Left ventricle myocardium inferior (tissue), 1 donor: ENCODE results near the gene KIAA0513. TPM values are rescaled to one million over a fixed set of nuclear protein-coding genes. Genes with fewer than 3 reads are reported as not detected.

ENCODE experiments used
- DNase-seq: peaks from one replicate; pipeline ENCODE4 v3.0.0-alpha.2; 2020
- H3K27ac ChIP-seq: fragments of 200-600 bp; replicated peaks from 2 replicates; pipeline ENCODE4 v1.8.0; 2021
- H3K27me3 ChIP-seq: fragments of 200-600 bp; 2 replicates; pipeline ENCODE4 v1.8.0; 2021; ENCODE audit warnings: low read depth
- H3K36me3 ChIP-seq: fragments of 200-600 bp; 2 replicates; pipeline ENCODE4 v1.8.0; 2021
- H3K4me1 ChIP-seq: fragments of 200-600 bp; 2 replicates; pipeline ENCODE4 v1.8.0; 2021
- H3K4me3 ChIP-seq: fragments of 200-600 bp; 2 replicates; pipeline ENCODE4 v1.8.0; 2021; ENCODE audit warnings: mild to moderate bottlenecking, moderate library complexity
- H3K9me3 ChIP-seq: fragments of 200-600 bp; replicated peaks from 2 replicates; pipeline ENCODE4 v1.8.0; 2021
- CTCF ChIP-seq: fragments of 200-600 bp; IDR thresholded peaks from 2 replicates; pipeline ENCODE4 v1.8.0; 2021; ENCODE audit warnings: antibody characterized with exemption, mild to moderate bottlenecking, borderline replicate concordance
- intact Hi-C: fragments of 100-400 bp; cut with micrococcal nuclease; formaldehyde crosslinking; loops from one replicate; pipeline ENCODE4 v1.11.0; 2022
- total RNA-seq: library from RNA; stranded (reverse); fragmentation: NEBNext Ultra II Directional; extraction: Animal tissue kit (Norgen Biotek cat#: 25700); gene quantifications from one replicate; pipeline ENCODE4 v1.2.1, GENCODE V29; 2021
- donor health status: DM: no; HTN: yes; CAD: no; lungs with severe emphysema.

The KIAA0513 gene
- total RNA-seq, 1 donor from 2014 or later: 10.0 TPM

GRCh38 chr16:85081765-85082164, 54.2 kb downstream of the KIAA0513 start:
- TF ChIP-seq CTCF: no peak
- no peak for DNase-seq
- Histone ChIP-seq H3K9me3 (no peaks in the 10 kb centered on the region), H3K4me3 (no peak overlapping the region), H3K4me1 (peaks cover 14% of the 10 kb centered on the region), H3K36me3 (peaks cover 36% of the 10 kb centered on the region), H3K27me3 (no peaks in the 10 kb centered on the region), H3K27ac (no peak overlapping the region)
- intact Hi-C loops: no loop called here

GRCh38 chr16:85082173-85083050, 54.8 kb downstream of the KIAA0513 start:
- H3K9me3 ChIP-seq: no peaks in the 10 kb centered on the region
- no peaks in the 10 kb centered on the region for H3K27me3 ChIP-seq
- peaks cover 18% of the 10 kb centered on the region for H3K4me1 ChIP-seq
- TF ChIP-seq CTCF: no peak
- intact Hi-C loops: no loop called here
- H3K4me3 ChIP-seq: no peak overlapping the region
- peaks cover 30% of the 10 kb centered on the region for H3K36me3 ChIP-seq
- no peak overlapping the region for H3K27ac ChIP-seq
- DNase-seq: no peak

GRCh38 chr16:85083051-85083639, 55.5 kb downstream of the KIAA0513 start:
- DNase-seq: no peak
- Histone ChIP-seq H3K4me3 (no peak overlapping the region), H3K27me3 (no peaks in the 10 kb centered on the region), H3K36me3 (peaks cover 25% of the 10 kb centered on the region), H3K4me1 (peaks cover 18% of the 10 kb centered on the region), H3K27ac (no peak overlapping the region), H3K9me3 (no peaks in the 10 kb centered on the region)
- no peak for TF ChIP-seq CTCF
- intact Hi-C loops: no loop called here

- no peak for DNase-seq
- TF ChIP-seq CTCF: no peak
- Histone ChIP-seq H3K27ac (no peak overlapping the region), H3K27me3 (no peaks in the 10 kb centered on the region), H3K4me1 (peaks cover 30% of the 10 kb centered on the region), H3K36me3 (peaks cover 16% of the 10 kb centered on the region), H3K4me3 (no peak overlapping the region), H3K9me3 (no peaks in the 10 kb centered on the region)
- intact Hi-C loops: no loop called here
Measured at GRCh38 chr16:85084841-85085510, 57.4 kb downstream of the KIAA0513 start.

GRCh38 chr16:85085721-85086120, 58.1 kb downstream of the KIAA0513 start:
- Histone ChIP-seq H3K27me3 (no peaks in the 10 kb centered on the region), H3K9me3 (no peaks in the 10 kb centered on the region), H3K4me1 (peaks cover 37% of the 10 kb centered on the region), H3K4me3 (no peak overlapping the region), H3K27ac (no peak overlapping the region), H3K36me3 (peaks cover 15% of the 10 kb centered on the region)
- no peak for TF ChIP-seq CTCF
- intact Hi-C loops: no loop called here
- DNase-seq: no peak
